ENCODE results near the gene GSE1. TPM values are rescaled to one million over a fixed set of nuclear protein-coding genes. Genes with fewer than 3 reads are reported as not detected.

Gene GSE1
- polyA plus RNA-seq, 1 donor (not counting 4 experiments of a cell fraction or from before 2014, with no cell fraction given) = 5.0 TPM

GRCh38 chr16:85595812-85596502 lies 17.2 kb upstream of the GSE1 start:
- dilution Hi-C loops (cut with MboI; ENCODE audit: extremely low pct_ligation_motif_present, low sequenced_read_pairs) = no loop called here
- FAIRE-seq (no peak), DNase-seq (ENCODE audit: low read depth, low spot score) (no peak)
- no peak overlapping the region for H2AFZ ChIP-seq (ENCODE audit: control insufficient read depth, low read length)
- no peaks in the 10 kb centered on the region for H3K79me2 ChIP-seq (ENCODE audit: control insufficient read depth, insufficient read depth, low read length)
- H3K9ac ChIP-seq (ENCODE audit: control insufficient read depth, extremely low read depth, insufficient read depth, low read length) = no peak overlapping the region
- no peak overlapping the region for H3K4me3 ChIP-seq (ENCODE audit: control insufficient read depth in 2 of 3, extremely low read depth in 1 of 3, insufficient read depth in 2 of 3, low read depth in 1 of 3, low read length in 3 of 3)
- no peaks in the 10 kb centered on the region for H3K4me1 ChIP-seq (ENCODE audit: control insufficient read depth, extremely low read depth, insufficient read depth, low read length)
- H3K9me1 ChIP-seq (ENCODE audit: control insufficient read depth, extremely low read depth, insufficient read depth, low read length) = no peaks in the 10 kb centered on the region
- H3K9me3 ChIP-seq (ENCODE audit: control insufficient read depth, low read depth, low read length) = no peaks in the 10 kb centered on the region
- H3K27me3 ChIP-seq (ENCODE audit: control insufficient read depth, extremely low read depth, insufficient read depth, low read length) = peaks cover 5% of the 10 kb centered on the region
- no peak overlapping the region for H3K4me2 ChIP-seq (ENCODE audit: control insufficient read depth, extremely low read depth, insufficient read depth, low read depth, low read length)
- no peak for TF ChIP-seq CTCF (optimal IDR thresholded peaks at IDR 0.05 in 1 of 3, IDR thresholded peaks at IDR 0.05 in 1 of 3, conservative IDR thresholded peaks at IDR 0.05 in 1 of 3; ENCODE audit: extremely low read depth in 1 of 3, insufficient read depth in 2 of 3, low read length in 3 of 3)
- TF ChIP-seq EZH2 (IDR thresholded peaks at IDR 0.05; ENCODE audit: low read length) = no peak
- H4K20me1 ChIP-seq (ENCODE audit: control insufficient read depth, extremely low read depth, insufficient read depth, low read length) = no peaks in the 10 kb centered on the region
- no peak overlapping the region for H3K27ac ChIP-seq (ENCODE audit: control insufficient read depth, insufficient read depth, low read length)
- H3K36me3 ChIP-seq (ENCODE audit: control insufficient read depth in 2 of 2, extremely low read depth in 1 of 2, insufficient read depth in 2 of 2, low read length in 2 of 2) = no peaks in the 10 kb centered on the region

GRCh38 chr16:85598141-85598540 lies 15.0 kb upstream of the GSE1 start:
- Histone ChIP-seq H3K9me3 (ENCODE audit: control insufficient read depth, low read depth, low read length) (no peaks in the 10 kb centered on the region), H3K9ac (ENCODE audit: control insufficient read depth, extremely low read depth, insufficient read depth, low read length) (no peak overlapping the region), H3K27me3 (ENCODE audit: control insufficient read depth, extremely low read depth, insufficient read depth, low read length) (peaks cover 5% of the 10 kb centered on the region), H3K9me1 (ENCODE audit: control insufficient read depth, extremely low read depth, insufficient read depth, low read length) (no peaks in the 10 kb centered on the region), H3K4me2 (ENCODE audit: control insufficient read depth, extremely low read depth, insufficient read depth, low read depth, low read length) (no peak overlapping the region), H3K4me3 (ENCODE audit: control insufficient read depth in 2 of 3, extremely low read depth in 1 of 3, insufficient read depth in 2 of 3, low read depth in 1 of 3, low read length in 3 of 3) (no peak overlapping the region), H3K4me1 (ENCODE audit: control insufficient read depth, extremely low read depth, insufficient read depth, low read length) (no peaks in the 10 kb centered on the region), H2AFZ (ENCODE audit: control insufficient read depth, low read length) (no peak overlapping the region), H3K27ac (ENCODE audit: control insufficient read depth, insufficient read depth, low read length) (no peak overlapping the region), H4K20me1 (ENCODE audit: control insufficient read depth, extremely low read depth, insufficient read depth, low read length) (no peaks in the 10 kb centered on the region), H3K79me2 (ENCODE audit: control insufficient read depth, insufficient read depth, low read length) (no peaks in the 10 kb centered on the region), H3K36me3 (ENCODE audit: control insufficient read depth in 2 of 2, extremely low read depth in 1 of 2, insufficient read depth in 2 of 2, low read length in 2 of 2) (no peaks in the 10 kb centered on the region)
- dilution Hi-C loops (cut with MboI; ENCODE audit: extremely low pct_ligation_motif_present, low sequenced_read_pairs) = no loop called here
- DNase-seq (ENCODE audit: low read depth, low spot score) (no peak), FAIRE-seq (no peak)
- TF ChIP-seq EZH2 (IDR thresholded peaks at IDR 0.05; ENCODE audit: low read length) (no peak), CTCF (optimal IDR thresholded peaks at IDR 0.05 in 1 of 3, IDR thresholded peaks at IDR 0.05 in 1 of 3, conservative IDR thresholded peaks at IDR 0.05 in 1 of 3; ENCODE audit: extremely low read depth in 1 of 3, insufficient read depth in 2 of 3, low read length in 3 of 3) (no peak)

Measured in keratinocyte (primary cell).